Testis (tissue), 3 donors: ENCODE data around the gene PRSS33. TPM values are rescaled to one million over a fixed set of nuclear protein-coding genes. Genes with fewer than 3 reads are reported as not detected.

Experiments
- DNase-seq: peaks from one replicate; pipeline ENCODE4 v3.0.0-alpha.2; 2019
- H3K27ac ChIP-seq, 2 donors: fragments of 200-600 bp; sonication (generic); one replicate each; pipeline ENCODE4 v1.5.1; 2019
- H3K27me3 ChIP-seq: fragments of 200-600 bp; sonication (generic); one replicate; pipeline ENCODE4 v1.5.1; 2019
- H3K36me3 ChIP-seq: fragments of 200-600 bp; sonication (generic); one replicate; pipeline ENCODE4 v1.5.1; 2017; ENCODE audit warnings: low read depth; ENCODE audit errors: missing control alignments
- H3K4me1 ChIP-seq: fragments of 200-600 bp; sonication (generic); one replicate; pipeline ENCODE4 v1.5.1; 2019
- H3K4me3 ChIP-seq, 2 donors: fragments of 200-600 bp; sonication (generic); one replicate each; pipeline ENCODE4 v1.5.1; 2017 to 2019
- H3K9me3 ChIP-seq: fragments of 200-600 bp; sonication (generic); one replicate; pipeline ENCODE4 v1.5.1; 2017
- CTCF ChIP-seq, 3 experiments: fragments of 450-650 bp in 2 of 3; fragments of 200-600 bp in 1 of 3; sonication (generic) in 1 of 3; IDR thresholded peaks; one replicate each; pipeline ENCODE4 v1.5.1; 2016 to 2019; ENCODE audit warnings: antibody characterized with exemption in 3 of 3, mild to moderate bottlenecking in 2 of 3, moderate library complexity in 1 of 3
- POLR2A ChIP-seq: fragments of 450-650 bp; IDR thresholded peaks from one replicate; pipeline ENCODE4 v1.6.1; 2017; ENCODE audit warnings: antibody characterized with exemption, mild to moderate bottlenecking, moderate library complexity
- WGBS, 2 donors: methylation state at CpG; one replicate each; pipeline ENCODE4 v1.1.5; 2018; 5-methylcytosine and 5-hydroxymethylcytosine counted together
- intact Hi-C: fragments of 100-400 bp; cut with DNase I; formaldehyde crosslinking; loops from one replicate; pipeline ENCODE4 v1.15.1; 2023; ENCODE audit warnings: low total_unique reads
- polyA plus RNA-seq: library from polyadenylated mRNA; stranded (reverse); fragments of 350-450 nt; fragmentation: Illumina TruSeq; extraction: RNeasy Lipid Tissue Mini Kit (QIAGEN cat#74804); gene quantifications from one replicate; pipeline ENCODE4 v1.2.3, GENCODE V29; 2014; ENCODE audit warnings: low read depth, low replicate concordance; ENCODE audit not compliant: insufficient read depth
- total RNA-seq, 2 donors: library from RNA; depleted of rRNA; stranded (reverse); fragments of >200 nt; gene quantifications; one replicate each; pipeline ENCODE4 v1.2.3, GENCODE V29; 2016

Gene PRSS33
- total and polyA plus RNA-seq, 3 donors from 2014 or later, result 0.93 to 4.4 TPM; not detected in 1

GRCh38 chr16:2821487-2822157, 34.3 kb upstream of the PRSS33 start:
- no peak for DNase-seq
- Histone ChIP-seq H3K4me3 (no peak overlapping the region), H3K27ac (no peak overlapping the region), H3K4me1 (no peaks in the 10 kb centered on the region), H3K27me3 (no peaks in the 10 kb centered on the region), H3K36me3 (no peaks in the 10 kb centered on the region), H3K9me3 (no peaks in the 10 kb centered on the region)
- intact Hi-C loops, result no loop called here
- 79 to 82% methylated on average over 9 of the region's 9 CpGs for WGBS, 2 donors
- TF ChIP-seq POLR2A (no peak), CTCF (IDR thresholded peaks at IDR 0.05) (no peak)

- Histone ChIP-seq H3K27me3 (no peaks in the 10 kb centered on the region), H3K27ac (no peak overlapping the region), H3K4me1 (no peaks in the 10 kb centered on the region), H3K36me3 (no peaks in the 10 kb centered on the region), H3K9me3 (no peaks in the 10 kb centered on the region), H3K4me3 (no peak overlapping the region)
- DNase-seq, result no peak
- intact Hi-C loops, result no loop called here
- TF ChIP-seq POLR2A (no peak), CTCF (IDR thresholded peaks at IDR 0.05) (no peak)
- 75 to 85% methylated on average over 14 of the region's 14 CpGs for WGBS, 2 donors
These were observed 33.6 kb upstream of the PRSS33 start for GRCh38 chr16:2820836-2821486.

GRCh38 chr16:2819939-2820835, 32.8 kb upstream of the PRSS33 start:
- no peak for DNase-seq
- Histone ChIP-seq H3K4me3 (no peak overlapping the region), H3K4me1 (no peaks in the 10 kb centered on the region), H3K27me3 (no peaks in the 10 kb centered on the region), H3K27ac (no peak overlapping the region), H3K9me3 (no peaks in the 10 kb centered on the region), H3K36me3 (no peaks in the 10 kb centered on the region)
- no peak for TF ChIP-seq CTCF (IDR thresholded peaks at IDR 0.05)
- no peak for TF ChIP-seq POLR2A
- intact Hi-C loops, result no loop called here
- WGBS, 2 donors, result 52 to 66% methylated on average over 7 to 16 of the region's 17 CpGs

- Histone ChIP-seq H3K4me3 (no peak overlapping the region), H3K4me1 (no peaks in the 10 kb centered on the region), H3K27me3 (no peaks in the 10 kb centered on the region), H3K9me3 (no peaks in the 10 kb centered on the region), H3K36me3 (no peaks in the 10 kb centered on the region), H3K27ac (no peak overlapping the region)
- DNase-seq, result no peak
- WGBS, 2 donors, result 87 to 88% methylated on average over 14 to 18 of the region's 18 CpGs
- no peak for TF ChIP-seq POLR2A
- no peak for TF ChIP-seq CTCF (IDR thresholded peaks at IDR 0.05)
- intact Hi-C loops, result no loop called here
These were observed 32.0 kb upstream of the PRSS33 start for GRCh38 chr16:2819179-2819938.
